GM12891 (cell line): ENCODE data around the gene TNS3.

Experiments used
- PAX5 ChIP-seq: IDR thresholded peaks from 2 replicates; pipeline ENCODE4 v1.6.1; 2011; ENCODE audit warnings: low read length, moderate library complexity, mild to moderate bottlenecking; ENCODE audit not compliant: insufficient read depth, severe bottlenecking
- POLR2A ChIP-seq: IDR thresholded peaks from 2 replicates; pipeline ENCODE4 v1.6.1; 2011; ENCODE audit warnings: low read depth, low read length, control low read depth
- POLR2AphosphoS5 ChIP-seq: IDR thresholded peaks from 2 replicates; pipeline ENCODE4 v1.6.1; 2011; ENCODE audit warnings: low read depth, low read length, control low read depth
- POU2F2 ChIP-seq: IDR thresholded peaks from 2 replicates; pipeline ENCODE4 v1.6.1; 2011; ENCODE audit warnings: low read depth, mild to moderate bottlenecking, control low read depth, low read length, moderate library complexity
- SPI1 ChIP-seq: IDR thresholded peaks from 2 replicates; pipeline ENCODE4 v1.6.1; 2011; ENCODE audit warnings: low read depth, low read length, control low read depth
- TAF1 ChIP-seq: IDR thresholded peaks from 2 replicates; pipeline ENCODE4 v1.6.1; 2011; ENCODE audit warnings: low read depth, low read length, control low read depth

DNA sequence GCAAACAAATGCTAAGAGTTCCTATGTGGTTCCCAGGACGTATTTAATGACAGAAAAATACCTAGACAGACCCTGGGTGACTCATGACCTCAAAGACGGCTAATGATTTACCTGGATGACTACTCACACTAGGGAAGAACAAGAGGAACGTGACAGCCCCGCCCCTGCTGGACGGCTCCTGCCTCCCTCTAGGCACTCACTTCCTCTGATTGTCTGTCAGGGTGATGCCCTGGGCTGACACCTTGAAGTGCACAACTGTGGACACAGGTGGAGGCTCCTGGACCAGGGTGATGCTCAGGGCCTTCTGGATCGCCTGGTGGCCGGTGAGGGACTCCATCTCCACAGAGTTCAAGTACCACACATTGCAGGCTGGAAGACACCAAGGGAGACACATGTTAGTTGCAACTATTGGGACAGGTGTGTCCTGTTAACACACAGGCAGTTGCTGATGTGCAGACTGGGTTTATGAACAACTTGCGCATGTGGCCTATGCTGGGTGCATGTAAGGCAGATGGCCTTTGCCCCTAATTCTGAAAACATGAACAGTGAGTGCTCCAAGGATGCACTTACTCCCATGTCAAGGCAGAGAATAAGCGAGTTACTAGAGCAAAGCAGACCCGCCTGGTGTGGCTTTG, 298.3 kb downstream of the TNS3 start:
- TF ChIP-seq POLR2A (no peak), POLR2AphosphoS5 (no peak), SPI1 (no peak), TAF1 (no peak), POU2F2 (no peak), PAX5 (no peak)
